NCI-H2029 (cell line): Measurements from ENCODE around the gene NRN1L.
A peak's percentile ranks its signal among the peaks of the same experiment; 100 is the strongest.

Experiments
- DNase-seq: peaks from one replicate; lab custom pipeline; 2025; lab: John Stamatoyannopoulos, UW

The NRN1L gene

DNA sequence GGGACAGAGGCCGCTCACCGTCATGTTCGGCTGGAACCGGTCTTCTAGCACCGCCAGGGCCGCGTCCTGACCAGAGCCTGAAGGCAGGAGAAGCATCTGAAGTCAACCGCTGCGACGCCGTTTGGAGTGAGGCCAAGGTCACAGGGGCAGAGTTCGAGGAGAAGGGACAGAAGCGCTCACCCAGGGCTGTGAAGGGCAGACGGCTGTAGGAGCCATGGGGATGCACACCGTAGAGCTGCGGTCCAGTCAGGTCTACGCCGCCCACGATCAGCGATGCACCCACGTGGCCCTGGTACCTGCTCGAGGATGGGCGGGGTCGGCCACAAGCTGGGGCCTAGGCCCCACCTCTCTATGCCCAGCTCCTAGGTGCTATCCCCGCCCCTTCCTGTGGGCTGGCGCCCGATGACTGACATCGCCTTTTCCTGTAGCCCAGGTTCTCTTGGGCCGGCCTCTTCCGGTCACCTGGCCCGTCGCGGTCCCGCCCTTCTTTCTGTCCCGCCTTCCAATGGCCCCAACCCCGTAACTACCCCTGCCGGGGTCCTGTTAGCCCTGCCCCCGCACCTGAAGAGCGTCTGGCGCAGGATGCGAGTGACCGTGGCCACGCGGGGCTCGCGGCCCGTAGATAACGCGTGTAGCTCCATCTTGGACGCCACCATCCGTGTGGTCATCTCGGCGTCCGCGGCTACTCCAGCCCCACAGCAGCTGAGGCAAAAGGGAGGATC, 50.9 kb downstream of the NRN1L start:
- peak; percentile 90 for DNase-seq
